Skin epidermis (tissue), 12 donors: Measurements from ENCODE around the gene KRT2.

ENCODE experiments used
- H3K27ac ChIP-seq, 21 experiments: fragments of 200-600 bp; sonication (generic) in 11 of 21; one replicate each; pipeline ENCODE4 v1.5.0; 2020; ENCODE audit warnings: mild to moderate bottlenecking in 3 of 21, inconsistent platforms in 2 of 21, moderate library complexity in 2 of 21
- H3K4me3 ChIP-seq, 7 experiments: fragments of 200-600 bp; sonication (generic) in 2 of 7; one replicate each; pipeline ENCODE4 v1.5.0; 2020; ENCODE audit warnings: inconsistent platforms in 2 of 7, mild to moderate bottlenecking in 2 of 7, moderate library complexity in 1 of 7

KRT2 gene

DNA sequence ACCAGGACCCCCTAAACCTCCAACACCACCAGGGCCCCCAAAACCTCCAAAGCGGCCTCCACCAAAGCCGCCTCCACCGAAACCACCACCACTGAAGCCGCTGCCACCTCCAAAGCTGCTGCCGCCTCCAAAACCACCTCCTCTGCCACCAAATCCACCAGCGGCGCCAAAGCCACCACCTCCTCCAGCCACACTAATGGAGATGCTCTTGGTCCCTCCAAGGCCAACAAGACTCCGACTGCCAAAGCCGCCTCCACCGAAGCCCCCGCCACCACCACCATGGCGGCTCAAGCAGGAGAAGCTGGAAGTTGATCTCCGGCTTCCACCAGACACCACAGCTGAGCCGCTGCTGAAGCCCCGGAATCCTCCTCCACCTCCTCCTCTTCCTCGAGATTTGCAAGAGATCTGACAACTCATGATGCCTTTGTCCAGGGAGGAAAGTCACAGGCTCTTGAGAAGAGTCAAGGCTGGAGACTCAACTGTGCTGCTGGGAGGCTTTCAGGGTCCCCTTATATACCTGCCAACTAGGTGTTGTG is at the start of gene KRT2:
KRT2 (minus strand) TSS at position 486 of the 536 bp plus-strand sequence; CDS start at position 417, 69 bp downstream.
- peak within 1 kb of the TSS in 6 of 21 experiments; percentile 6 to 50 (median 27) for H3K27ac ChIP-seq

DNA sequence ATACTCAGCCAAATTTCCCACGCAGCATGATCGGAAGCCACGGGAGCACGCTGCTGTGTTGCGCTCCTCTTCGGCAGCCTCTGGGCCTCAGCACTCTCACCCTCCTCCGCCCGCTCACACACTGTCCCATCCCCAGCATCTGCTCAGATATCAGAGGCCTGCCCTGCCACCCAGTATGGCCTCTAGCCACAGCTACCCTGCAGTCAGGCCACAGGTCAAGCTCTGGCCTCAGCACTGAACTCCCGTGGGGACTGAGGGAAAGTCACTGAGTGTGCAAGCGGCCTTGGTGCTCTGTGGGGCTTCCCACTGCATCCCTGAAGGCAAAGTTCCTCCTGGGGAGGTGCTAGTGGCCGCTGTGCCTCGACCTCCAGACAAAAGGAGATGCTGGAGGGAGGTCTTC is 49.3 kb upstream of the KRT2 start:
- no peak overlapping the region for H3K4me3 ChIP-seq
- H3K27ac ChIP-seq, result peak overlapping the region in 1 of 21 experiments; percentile 44

More for the DNA sequence above, at the start of gene KRT2:
- no peak within 1 kb of the TSS for H3K4me3 ChIP-seq

DNA sequence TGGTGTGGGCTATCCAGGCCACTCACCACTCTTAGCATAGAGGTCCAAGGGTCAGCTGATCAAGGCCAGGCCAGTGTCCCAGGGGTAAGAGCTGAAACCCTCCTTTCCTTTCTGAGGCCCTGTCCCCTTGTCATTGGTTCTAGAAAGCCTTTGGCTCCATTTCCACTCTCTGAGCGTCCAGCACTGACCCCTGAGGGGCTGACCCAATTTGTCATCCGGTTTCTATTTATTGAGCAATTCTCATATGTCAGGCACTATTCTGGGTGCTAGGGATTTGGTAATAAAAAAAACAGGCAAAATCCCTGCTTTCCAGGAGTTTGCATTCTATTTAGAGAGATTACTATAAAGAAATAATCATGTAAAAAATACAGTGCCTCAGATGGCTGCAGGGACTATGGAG is 47.9 kb upstream of the KRT2 start:
- no peak overlapping the region for H3K4me3 ChIP-seq
- peak overlapping the region in 2 of 21 experiments; percentile 7 to 19 for H3K27ac ChIP-seq

DNA sequence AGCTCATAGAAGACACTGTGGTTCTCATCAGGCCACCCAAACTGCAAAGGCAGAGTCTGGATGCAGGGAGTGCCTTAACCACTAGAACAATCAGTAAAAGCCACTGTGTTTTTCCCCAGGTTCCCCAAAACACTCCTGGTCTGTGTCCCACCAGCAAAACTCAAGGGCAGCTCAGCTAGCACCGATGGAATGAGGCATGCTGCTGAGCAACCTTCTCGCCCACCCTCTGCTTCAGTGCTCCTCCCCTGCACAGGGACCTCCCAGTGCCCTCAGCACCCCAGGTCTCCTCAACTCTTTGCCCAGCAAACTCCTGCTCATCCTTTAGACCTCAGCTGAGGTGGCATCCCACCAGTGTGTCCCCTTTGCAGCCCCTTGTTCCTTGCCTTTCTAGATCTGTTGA is 47.4 kb upstream of the KRT2 start:
- no peak overlapping the region for H3K4me3 ChIP-seq
- peak overlapping the region in 5 of 21 experiments; percentile 7 to 44 (median 19) for H3K27ac ChIP-seq

DNA sequence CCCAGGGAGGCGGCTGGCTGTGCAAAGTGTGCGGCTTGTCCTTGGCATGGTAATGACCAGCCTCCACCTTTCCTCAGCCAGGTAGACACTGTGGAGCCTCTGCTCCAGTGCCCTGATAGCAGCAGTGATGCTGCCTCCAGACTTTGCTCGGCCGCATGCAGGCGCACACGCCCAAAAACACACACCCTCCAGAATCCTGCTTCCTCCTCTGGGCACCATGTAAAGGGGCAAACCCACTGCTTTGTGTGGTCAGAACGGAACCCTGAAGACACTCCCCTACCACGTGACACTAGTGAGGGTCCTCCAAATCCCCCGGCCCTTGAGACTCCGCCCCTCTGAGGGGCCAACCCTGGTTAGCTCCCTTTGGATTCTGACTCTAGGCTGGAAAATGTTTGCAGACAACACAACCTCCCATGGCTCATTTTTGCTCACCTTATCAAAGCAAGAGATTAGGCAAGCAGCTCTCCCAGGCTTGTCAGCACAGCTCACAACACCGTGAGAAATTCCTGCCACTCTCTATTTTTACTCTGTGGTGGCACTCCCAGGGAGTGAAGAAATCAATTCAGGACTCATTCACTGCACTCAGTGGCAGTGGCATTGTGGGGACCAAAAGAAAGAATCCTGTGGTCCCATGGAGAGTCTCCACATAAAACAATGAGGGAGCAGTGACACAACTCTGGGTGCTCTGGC is 46.8 kb upstream of the KRT2 start:
- peak overlapping the region in 9 of 21 experiments; percentile 25 to 69 (median 44) for H3K27ac ChIP-seq
- H3K4me3 ChIP-seq, result no peak overlapping the region

DNA sequence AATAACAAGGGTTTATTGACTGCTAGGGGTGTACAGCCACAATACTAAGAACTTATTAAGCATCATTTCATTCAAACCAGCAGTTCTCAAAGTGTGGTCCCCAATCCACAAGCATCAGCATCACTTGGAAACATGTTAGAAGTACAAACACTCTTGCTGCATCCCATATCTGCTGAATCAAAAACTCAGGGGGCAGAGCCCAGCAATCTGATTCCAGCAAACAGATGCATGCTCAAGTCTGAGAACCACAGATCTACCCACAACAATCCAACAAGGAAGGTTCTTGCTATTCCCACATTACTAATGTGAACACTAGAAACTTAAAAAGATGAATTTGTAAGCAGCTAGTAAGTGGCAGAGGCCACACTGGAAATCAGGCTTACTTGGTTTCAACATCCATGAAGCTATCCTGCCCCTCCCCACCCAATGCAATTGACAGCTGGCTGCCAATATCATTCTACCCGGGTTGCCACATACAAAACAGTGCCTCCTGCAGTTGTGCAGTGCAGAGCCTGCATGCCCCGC is 45.1 kb upstream of the KRT2 start:
- H3K27ac ChIP-seq, result no peak overlapping the region

DNA sequence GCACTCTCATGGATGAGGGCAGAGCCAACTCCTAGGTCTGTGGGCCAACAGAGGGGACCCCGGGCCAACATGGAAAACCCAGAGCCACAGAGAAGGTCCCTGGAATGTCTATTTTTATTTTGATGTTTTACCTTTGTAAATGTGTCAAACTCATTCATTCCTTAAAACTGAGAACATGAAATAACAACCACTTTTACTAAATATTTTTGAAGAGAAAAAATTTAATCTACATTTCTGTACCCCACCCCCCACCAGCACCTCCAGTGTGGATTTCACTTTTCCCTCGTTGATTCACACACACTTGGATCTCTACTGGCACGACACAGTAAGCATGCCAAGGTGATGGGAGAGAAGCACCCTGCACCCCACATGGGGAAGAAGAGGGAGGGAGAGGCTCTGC is 44.6 kb upstream of the KRT2 start:
- H3K4me3 ChIP-seq, result no peak overlapping the region
- H3K27ac ChIP-seq, result no peak overlapping the region

More for the DNA sequence above, 45.1 kb upstream of the KRT2 start:
- no peak overlapping the region for H3K4me3 ChIP-seq

DNA sequence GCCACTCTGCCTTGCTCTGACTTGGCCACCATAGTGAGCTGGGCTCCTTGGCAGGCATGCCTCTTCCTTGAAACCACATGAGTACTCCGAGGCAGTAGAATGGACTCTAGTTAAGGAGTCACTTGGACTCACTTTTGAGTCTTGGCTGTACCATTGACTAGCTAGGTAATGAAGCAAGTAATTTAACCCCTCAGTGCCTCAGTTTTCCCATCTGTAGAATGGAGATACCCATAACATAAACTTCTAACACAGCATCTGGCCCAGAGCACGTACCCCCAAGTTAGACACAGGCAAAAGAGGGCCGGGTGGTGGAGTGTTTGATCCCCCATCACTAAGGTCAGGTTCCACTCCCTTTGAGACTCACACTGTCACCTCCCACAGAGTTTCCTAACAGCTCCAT is 43.0 kb upstream of the KRT2 start:
- H3K27ac ChIP-seq, result no peak overlapping the region
- no peak overlapping the region for H3K4me3 ChIP-seq

DNA sequence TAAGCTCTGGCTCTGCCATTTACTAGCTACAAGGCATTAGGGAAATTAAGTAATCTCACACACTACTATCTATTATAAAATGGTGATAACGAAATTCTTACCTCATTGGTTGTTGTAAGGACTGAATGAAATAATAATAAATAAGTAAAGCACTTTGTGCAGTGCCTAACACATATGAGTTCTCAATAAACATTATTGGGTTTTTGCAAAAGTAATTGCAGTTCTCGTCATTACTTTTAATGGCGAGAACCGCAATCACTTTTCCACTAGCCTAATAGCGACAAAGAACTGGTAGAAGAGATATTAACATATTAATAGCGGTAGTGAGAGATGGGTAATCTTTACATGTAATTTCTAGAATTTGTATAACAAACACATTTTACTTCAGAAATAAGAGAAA is 42.1 kb upstream of the KRT2 start:
- H3K4me3 ChIP-seq, result no peak overlapping the region

DNA sequence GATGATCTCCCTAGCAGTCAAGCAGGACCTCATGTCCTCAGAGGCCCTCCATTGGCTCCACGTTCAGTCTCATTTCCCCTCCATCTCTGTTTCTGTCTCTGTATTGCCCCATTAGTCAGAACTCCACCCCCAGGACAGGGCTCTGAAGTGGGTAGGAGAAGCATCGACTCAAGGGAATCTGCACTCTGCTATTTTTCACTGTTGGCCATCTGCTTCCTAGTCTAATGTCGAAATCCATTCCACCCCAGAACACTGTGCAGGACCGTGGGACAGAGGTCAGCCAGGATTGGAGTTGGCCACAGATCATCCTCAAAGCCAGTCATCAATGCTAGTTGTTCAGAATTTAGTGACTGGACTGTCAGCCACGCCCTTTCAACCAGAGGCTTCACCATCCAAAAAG is 41.2 kb upstream of the KRT2 start:
- no peak overlapping the region for H3K27ac ChIP-seq
- H3K4me3 ChIP-seq, result no peak overlapping the region

More for the DNA sequence above, 42.1 kb upstream of the KRT2 start:
- no peak overlapping the region for H3K27ac ChIP-seq

DNA sequence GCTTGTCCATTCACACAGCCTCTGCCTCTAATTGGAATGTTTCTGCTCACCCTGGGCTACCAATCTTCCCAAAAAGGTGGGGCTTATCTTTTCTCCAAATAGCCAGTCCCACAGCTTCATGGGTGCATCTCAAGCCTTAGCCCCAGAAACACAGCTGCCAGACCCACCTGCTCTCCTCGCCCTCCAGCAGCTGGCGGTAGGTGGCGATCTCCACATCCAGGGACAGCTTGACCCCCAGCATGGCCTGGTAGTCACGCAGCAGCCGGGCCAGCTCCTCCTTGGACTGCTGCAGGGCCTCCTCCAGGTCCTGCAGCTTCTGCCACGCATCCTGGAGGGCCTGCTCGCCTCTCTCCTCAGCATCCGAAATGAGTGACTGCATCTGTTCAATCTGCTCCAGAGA is 40.2 kb upstream of the KRT2 start:
- Histone ChIP-seq H3K4me3 (no peak overlapping the region), H3K27ac (no peak overlapping the region)

DNA sequence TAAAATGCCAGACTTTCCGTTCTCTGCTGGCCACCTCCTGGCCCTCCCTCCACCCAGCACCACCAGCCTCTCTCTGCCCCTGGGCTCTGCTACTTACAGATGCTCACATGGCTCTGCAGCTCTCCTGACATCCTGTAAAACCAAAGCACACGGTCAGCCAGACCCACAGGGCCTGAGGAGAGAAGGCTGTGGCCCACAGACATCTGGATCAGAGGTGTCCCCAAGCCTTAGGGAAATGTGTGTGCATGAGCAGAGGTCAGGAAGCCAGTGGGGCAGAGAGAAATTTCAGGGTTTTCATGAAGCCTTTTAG is 39.8 kb upstream of the KRT2 start:
- H3K27ac ChIP-seq, result no peak overlapping the region
- no peak overlapping the region for H3K4me3 ChIP-seq

DNA sequence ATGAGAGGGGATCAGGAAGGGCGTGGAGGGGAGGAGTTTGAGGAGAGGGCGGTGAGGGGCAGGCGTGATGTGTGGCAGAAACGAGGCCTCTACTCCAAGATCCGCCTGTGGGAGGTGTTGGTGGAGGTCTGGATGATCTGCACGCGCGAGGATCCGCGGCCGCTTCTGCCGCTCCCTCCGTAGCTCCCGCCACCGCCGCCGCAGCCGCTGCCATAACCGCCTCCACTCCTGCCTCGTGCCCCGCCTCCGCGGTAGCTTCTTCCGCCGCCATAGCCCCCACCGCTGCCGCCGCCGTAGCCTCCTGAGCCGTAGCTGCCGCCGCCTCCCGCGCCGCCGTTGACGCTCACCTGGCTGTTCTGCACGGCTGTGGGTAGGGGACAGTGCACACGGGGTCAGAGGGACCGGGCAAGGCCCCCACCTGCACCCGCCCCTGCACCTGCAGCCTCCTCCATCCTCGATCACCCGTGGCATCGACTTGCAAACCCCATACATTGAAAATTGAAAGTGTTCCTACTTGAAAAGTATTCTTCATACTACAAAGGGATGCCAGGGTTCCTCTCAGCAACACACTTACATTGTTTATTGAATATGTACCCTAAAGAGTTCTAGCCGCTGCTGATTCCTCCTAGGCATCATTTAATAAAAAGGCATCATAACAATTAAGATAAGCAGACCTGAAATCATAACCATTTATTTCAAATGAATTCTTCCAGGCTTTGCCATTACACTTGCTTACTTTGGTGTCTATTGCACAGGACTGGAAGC is 39.2 kb upstream of the KRT2 start:
- H3K4me3 ChIP-seq, result peak overlapping the region in 5 of 7 experiments; percentile 6 to 33 (median 17)

DNA sequence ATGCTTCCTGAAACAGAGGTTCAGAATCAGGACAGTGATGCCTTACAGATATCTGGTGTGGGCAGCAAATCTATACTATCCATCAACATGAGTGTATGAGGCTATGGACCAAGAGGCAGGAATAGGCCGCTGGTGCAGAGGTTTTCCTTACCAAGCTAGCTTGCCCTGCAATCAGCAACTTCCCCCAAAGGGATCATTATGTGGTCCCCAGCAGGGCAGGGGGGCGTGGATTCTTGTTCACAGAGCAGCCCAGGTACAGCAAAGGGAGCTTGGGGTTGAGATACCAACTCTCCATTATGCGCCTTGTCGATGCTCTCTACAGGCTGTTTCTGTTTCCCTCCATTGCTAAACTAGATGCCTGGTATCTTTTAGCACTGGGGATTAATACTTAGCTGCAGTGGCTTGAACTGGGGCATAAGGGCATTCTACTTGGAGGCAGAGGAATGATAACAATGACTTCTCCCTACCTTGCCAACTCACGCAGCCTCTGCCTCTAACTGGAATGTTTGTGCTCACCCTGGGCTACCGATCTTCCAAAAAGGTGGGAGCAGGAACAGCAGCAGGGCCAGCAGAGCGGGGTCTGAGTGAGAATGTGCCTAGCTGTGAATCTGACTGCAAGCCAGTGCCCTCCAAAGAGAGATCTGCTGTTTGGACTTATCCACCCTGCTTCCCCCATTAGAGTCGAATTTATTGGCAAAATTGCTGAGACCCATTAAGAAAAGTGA is 38.5 kb upstream of the KRT2 start:
- H3K4me3 ChIP-seq, result peak overlapping the region in 5 of 7 experiments; percentile 6 to 33 (median 17)
- no peak overlapping the region for H3K27ac ChIP-seq

More for the DNA sequence above, 39.2 kb upstream of the KRT2 start:
- no peak overlapping the region for H3K27ac ChIP-seq

DNA sequence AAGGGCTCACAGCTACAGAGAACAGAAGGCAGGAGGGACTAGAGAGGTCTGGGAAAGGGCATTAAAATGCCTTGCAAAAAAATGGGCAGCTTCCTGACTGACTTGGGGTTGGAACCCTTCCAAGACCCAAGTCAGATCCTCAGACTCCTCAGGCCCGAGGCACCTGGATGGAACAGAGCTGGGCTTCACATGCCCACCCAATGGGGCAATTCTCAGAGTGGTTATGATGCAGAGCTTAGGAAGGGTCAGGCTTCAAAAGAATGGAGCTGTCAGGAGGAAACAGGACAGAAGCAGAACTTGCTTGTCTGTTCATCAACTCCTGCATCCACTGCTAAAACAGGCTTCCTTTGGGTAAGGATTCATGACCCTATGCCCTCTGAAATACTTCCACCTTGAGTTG is 37.9 kb upstream of the KRT2 start:
- Histone ChIP-seq H3K27ac (no peak overlapping the region), H3K4me3 (no peak overlapping the region)

DNA sequence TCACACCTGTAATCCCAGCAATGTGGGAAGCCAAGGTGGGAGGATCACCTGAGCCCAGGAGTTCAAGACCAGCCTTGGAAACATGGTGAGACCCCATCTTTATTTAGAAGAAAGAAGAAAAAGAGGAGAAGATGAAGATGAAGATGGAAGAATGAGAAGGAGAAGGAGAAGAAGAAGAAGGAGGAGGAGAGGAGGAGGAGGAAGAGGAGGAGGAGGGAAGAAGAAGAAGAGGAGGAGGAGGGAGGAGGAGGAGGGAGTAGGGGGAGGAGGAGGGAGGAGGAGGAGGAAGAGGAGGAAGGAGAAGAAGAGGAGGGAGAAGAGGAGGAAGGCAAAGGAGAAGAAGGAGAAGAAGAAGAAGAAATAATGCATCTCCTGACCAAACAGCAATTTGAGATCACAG is 37.2 kb upstream of the KRT2 start:
- Histone ChIP-seq H3K27ac (no peak overlapping the region), H3K4me3 (no peak overlapping the region)

DNA sequence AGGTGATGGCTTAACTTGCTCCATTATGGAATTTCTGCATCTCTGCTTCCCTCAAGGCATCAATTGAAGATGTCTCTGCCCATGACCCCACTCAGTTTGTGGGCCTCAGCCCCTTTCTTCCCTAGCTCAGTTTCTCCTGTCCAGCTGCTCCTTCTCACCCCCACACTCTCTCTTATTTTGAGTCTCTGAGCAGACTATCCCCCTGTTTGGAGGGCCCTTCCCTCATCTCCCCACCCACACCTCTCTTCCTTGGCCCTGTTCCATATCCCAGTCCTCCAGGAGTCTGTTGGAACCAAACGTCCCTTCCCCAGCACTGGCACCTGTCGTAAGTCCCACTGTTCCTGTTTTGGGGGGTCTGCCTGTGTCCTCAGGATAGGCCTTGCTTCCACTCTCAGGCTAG is 36.5 kb upstream of the KRT2 start:
- H3K27ac ChIP-seq, result peak overlapping the region in 8 of 21 experiments; percentile 22 to 89 (median 59)
- H3K4me3 ChIP-seq, result no peak overlapping the region

DNA sequence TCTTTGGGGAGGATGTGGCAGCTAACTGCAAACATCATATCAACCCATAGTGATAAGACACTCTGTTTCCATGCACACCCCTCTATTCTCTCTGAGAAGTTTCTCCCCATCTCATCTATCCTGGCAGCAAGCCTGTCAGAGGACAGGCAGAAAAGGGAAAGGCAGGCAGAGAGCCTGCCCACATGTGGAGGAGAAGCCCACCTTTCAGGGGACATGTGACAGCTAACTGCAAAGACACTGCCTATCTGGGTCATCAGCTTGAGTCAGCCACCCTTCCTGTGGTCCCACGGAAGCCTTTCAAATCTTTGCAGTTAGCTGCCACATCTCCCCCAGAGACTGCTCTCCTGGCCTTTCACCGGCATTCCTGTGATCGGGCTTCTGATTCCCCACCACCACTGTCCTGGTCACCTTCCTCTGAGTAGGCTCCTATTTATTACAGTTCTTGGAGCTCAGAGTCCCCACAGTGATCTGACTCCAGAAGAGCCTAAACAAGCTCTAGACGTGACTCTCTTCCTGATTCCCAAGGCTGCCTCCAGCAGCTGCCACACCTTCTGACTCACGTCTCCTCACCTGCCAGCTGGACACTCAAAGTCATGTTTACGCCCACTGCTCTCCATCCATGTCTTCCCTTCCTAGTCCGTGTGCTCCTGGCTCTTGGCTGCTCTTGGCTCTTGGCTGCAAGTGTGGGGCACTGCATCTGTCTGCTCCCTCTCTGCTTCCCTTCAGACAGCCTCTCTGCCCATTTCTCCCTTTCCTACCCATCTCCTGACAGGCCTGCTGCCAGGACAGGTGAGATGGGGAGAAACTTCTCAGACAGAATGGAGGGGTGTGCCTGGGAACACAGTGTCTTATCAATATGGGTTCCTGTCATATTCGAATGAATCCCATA is 35.7 kb upstream of the KRT2 start:
- Histone ChIP-seq H3K4me3 (no peak overlapping the region), H3K27ac (peak overlapping the region in 18 of 21 experiments; percentile 44 to 89 (median 72))
